PC-3 (cell line): Measurements from ENCODE around the gene SLC25A25. TPM values are rescaled to one million over a fixed set of nuclear protein-coding genes. Genes with fewer than 3 reads are reported as not detected.

Experiments used
- ATAC-seq: fragments of 200-7000 bp; cut with Tn5 transposase; 2 replicates; pipeline ENCODE4 v1.9.1; 2020; ENCODE audit warnings: mild to moderate bottlenecking, moderate library complexity
- BruUV-seq: library from RNA; stranded (reverse); fragments of 400-500 nt; replicated peaks from 2 replicates; lab custom pipeline; 2021; lab: Mats Ljungman, UMichigan
- CTCF ChIA-PET: fragments of 300-600 bp; sonication (Branson Sonifier 250); formaldehyde crosslinking; loops from one replicate; lab custom pipeline; 2022; ENCODE audit warnings: antibody characterized with exemption; lab: Charles Lee
- POLR2A ChIA-PET: fragments of 300-600 bp; sonication (Branson Sonifier 250); formaldehyde crosslinking; loops from one replicate; lab custom pipeline; 2022; ENCODE audit warnings: antibody characterized with exemption; ENCODE audit not compliant: unreplicated experiment; lab: Charles Lee
- DNase-seq: peaks from one replicate; pipeline ENCODE4 v3.0.0-alpha.2; 2015
- H2AFZ ChIP-seq: fragments of 300-600 bp; sonication (generic); 2 replicates; pipeline ENCODE4 v1.6.0; 2016; ENCODE audit warnings: antibody characterized with exemption, low read length
- H3F3A ChIP-seq: fragments of 300-600 bp; sonication (generic); one replicate; pipeline ENCODE4 v1.6.0; 2017; ENCODE audit warnings: antibody characterized with exemption, low read length, control low read depth, mild to moderate bottlenecking; ENCODE audit not compliant: unreplicated experiment
- H3K27ac ChIP-seq: fragments of 300-600 bp; sonication (generic); 2 replicates; pipeline ENCODE4 v1.5.1; 2016; ENCODE audit warnings: mild to moderate bottlenecking, low read length
- H3K27me3 ChIP-seq: fragments of 300-600 bp; sonication (generic); 2 replicates; pipeline ENCODE4 v1.6.1; 2016; ENCODE audit warnings: low read length, mixed read lengths
- H3K36me3 ChIP-seq: fragments of 300-600 bp; sonication (generic); 2 replicates; pipeline ENCODE4 v1.6.1; 2016; ENCODE audit warnings: low read depth, mixed run types, low read length, mixed read lengths
- H3K4me1 ChIP-seq: fragments of 300-600 bp; sonication (generic); 2 replicates; pipeline ENCODE4 v1.5.1; 2016; ENCODE audit warnings: low read length; ENCODE audit not compliant: insufficient read depth
- H3K4me2 ChIP-seq: fragments of 300-600 bp; sonication (generic); 2 replicates; pipeline ENCODE4 v1.6.0; 2016; ENCODE audit warnings: low read length
- H3K4me3 ChIP-seq: fragments of 300-600 bp; sonication (generic); 2 replicates; pipeline ENCODE4 v1.5.1; 2016; ENCODE audit warnings: mild to moderate bottlenecking, low read length, mixed read lengths
- H3K79me2 ChIP-seq: fragments of 300-600 bp; sonication (generic); 2 replicates; pipeline ENCODE4 v1.6.1; 2017; ENCODE audit warnings: low read length, mixed read lengths
- H3K9ac ChIP-seq: fragments of 300-600 bp; sonication (generic); 2 replicates; pipeline ENCODE4 v1.6.0; 2016; ENCODE audit warnings: mild to moderate bottlenecking, low read length
- H3K9me2 ChIP-seq: fragments of 300-600 bp; sonication (generic); replicated peaks from 2 replicates; pipeline ENCODE4 v1.6.1; 2016; ENCODE audit warnings: mixed run types, low read length, mixed read lengths
- H3K9me3 ChIP-seq: fragments of 300-600 bp; sonication (generic); 2 replicates; pipeline ENCODE4 v1.6.1; 2016; ENCODE audit warnings: low read length, mixed read lengths
- H4K20me1 ChIP-seq: fragments of 300-600 bp; sonication (generic); 2 replicates; pipeline ENCODE4 v1.6.1; 2016; ENCODE audit warnings: low read length, mixed read lengths
- CTCF ChIP-seq: fragments of 300-600 bp; sonication (generic); conservative IDR thresholded peaks from 2 replicates; pipeline ENCODE4 v1.5.1; 2017; ENCODE audit warnings: antibody characterized with exemption, low read depth, mild to moderate bottlenecking, low read length
- EZH2 ChIP-seq: fragments of 300-600 bp; sonication (generic); IDR thresholded peaks from one replicate; pipeline ENCODE4 v1.6.1; 2017; ENCODE audit warnings: antibody characterized with exemption, mild to moderate bottlenecking, low read length; ENCODE audit not compliant: unreplicated experiment
- EZH2phosphoT487 ChIP-seq: fragments of 300-600 bp; sonication (generic); IDR thresholded peaks from 2 replicates; pipeline ENCODE4 v1.6.1; 2018; ENCODE audit warnings: mild to moderate bottlenecking, antibody characterized with exemption, low read length, borderline replicate concordance
- intact Hi-C: fragments of 100-400 bp; cut with micrococcal nuclease; formaldehyde crosslinking; loops from 2 replicates; pipeline ENCODE4 v1.9.0; 2023
- total RNA-seq: library from RNA; depleted of rRNA; stranded (reverse); fragments of >200 nt; gene quantifications from 2 replicates; pipeline ENCODE4 v1.2.3, GENCODE V29; 2014

The SLC25A25 gene
- total RNA-seq, 1 experiment from 2014 or later: 25.2 TPM

GRCh38 chr9:128059365-128059983 lies 8.6 kb upstream of the SLC25A25 start:
- no TSS peak for BruUV-seq
- Histone ChIP-seq H3K9ac (no peak overlapping the region), H3K27me3 (no peaks in the 10 kb centered on the region), H3K4me2 (no peak overlapping the region), H3K79me2 (no peaks in the 10 kb centered on the region), H3F3A (no peaks in the 10 kb centered on the region), H3K36me3 (no peaks in the 10 kb centered on the region), H2AFZ (no peak overlapping the region), H3K4me3 (no peak overlapping the region), H3K9me3 (no peaks in the 10 kb centered on the region), H3K4me1 (peaks cover 13% of the 10 kb centered on the region), H3K27ac (no peak overlapping the region), H4K20me1 (no peaks in the 10 kb centered on the region), H3K9me2 (no peaks in the 10 kb centered on the region)
- CTCF ChIA-PET: interaction anchor here (0.7 kb wide), 1 partner anchor 38 kb away, joined by 4 read pairs; no protein-coding TSS in a partner anchor
- ATAC-seq: no peak
- TF ChIP-seq EZH2phosphoT487: no peak
- no peak for TF ChIP-seq EZH2
- no peak for TF ChIP-seq CTCF
- POLR2A ChIA-PET: no interaction called here
- intact Hi-C loops: no loop called here
- DNase-seq: no peak

GRCh38 chr9:128061275-128061960 lies 6.6 kb upstream of the SLC25A25 start:
- Histone ChIP-seq H3K4me1 (peaks cover 25% of the 10 kb centered on the region), H3K27me3 (no peaks in the 10 kb centered on the region), H4K20me1 (no peaks in the 10 kb centered on the region), H3K4me3 (no peak overlapping the region), H3K36me3 (no peaks in the 10 kb centered on the region), H3F3A (no peaks in the 10 kb centered on the region), H2AFZ (no peak overlapping the region), H3K4me2 (no peak overlapping the region), H3K27ac (no peak overlapping the region), H3K9me2 (no peaks in the 10 kb centered on the region), H3K9ac (no peak overlapping the region), H3K9me3 (no peaks in the 10 kb centered on the region), H3K79me2 (peaks cover 13% of the 10 kb centered on the region)
- ChIA-PET CTCF (no interaction called here), POLR2A (no interaction called here)
- no peak for ATAC-seq
- no TSS peak for BruUV-seq
- DNase-seq: no peak
- TF ChIP-seq CTCF (no peak), EZH2 (no peak), EZH2phosphoT487 (no peak)
- intact Hi-C loops: no loop called here

GRCh38 chr9:128062279-128062678 lies 5.8 kb upstream of the SLC25A25 start:
- TF ChIP-seq CTCF (no peak), EZH2 (no peak)
- Histone ChIP-seq H3K9me3 (no peaks in the 10 kb centered on the region), H2AFZ (no peak overlapping the region), H3K27ac (no peak overlapping the region), H3K9me2 (no peaks in the 10 kb centered on the region), H3K4me1 (peaks cover 27% of the 10 kb centered on the region), H3K36me3 (no peaks in the 10 kb centered on the region), H3K4me3 (no peak overlapping the region), H4K20me1 (no peaks in the 10 kb centered on the region), H3K4me2 (no peak overlapping the region), H3F3A (no peaks in the 10 kb centered on the region), H3K79me2 (peaks cover 18% of the 10 kb centered on the region), H3K27me3 (no peaks in the 10 kb centered on the region), H3K9ac (no peak overlapping the region)
- ChIA-PET CTCF (no interaction called here), POLR2A (no interaction called here)
- BruUV-seq: no TSS peak
- no peak for DNase-seq
- no peak for ATAC-seq
- intact Hi-C loops: no loop called here
